SK-N-SH treated with all-trans-retinoic acid at 6 μM for 48 hours (cell line): ENCODE results near the gene NBEA.
A peak's percentile ranks its signal among the peaks of the same experiment; 100 is the strongest.

Source experiments
- ATAC-seq: fragments of 200-7000 bp; cut with Tn5 transposase; 3 replicates; pipeline ENCODE4 v1.9.1; 2020; ENCODE audit warnings: mild to moderate bottlenecking, moderate library complexity
- ARNTL ChIP-seq: fragments of 450-650 bp; formaldehyde crosslinking; IDR thresholded peaks from 2 replicates; pipeline ENCODE4 v1.5.0; 2020; ENCODE audit warnings: low read depth, mild to moderate bottlenecking, moderate library complexity, borderline replicate concordance
- CSDC2 ChIP-seq: fragments of 250-450 bp; sonication (Bioruptor Pico); IDR thresholded peaks from 2 replicates; pipeline ENCODE4 v1.5.0; 2020; ENCODE audit warnings: mild to moderate bottlenecking, moderate library complexity
- CSRNP3 ChIP-seq: fragments of 250-450 bp; sonication (Bioruptor Pico); IDR thresholded peaks from 2 replicates; pipeline ENCODE4 v1.5.1; 2021; ENCODE audit warnings: mild to moderate bottlenecking, moderate library complexity
- ESRRG ChIP-seq: fragments of 250-450 bp; sonication (Bioruptor Pico); IDR thresholded peaks from 2 replicates; pipeline ENCODE4 v1.6.1; 2021; ENCODE audit warnings: mild to moderate bottlenecking
- GLIS3 ChIP-seq: fragments of 250-450 bp; sonication (Bioruptor Pico); IDR thresholded peaks from 2 replicates; pipeline ENCODE4 v1.5.0; 2020; ENCODE audit warnings: mild to moderate bottlenecking, moderate library complexity
- ISL1 ChIP-seq: fragments of 250-450 bp; sonication (Bioruptor Pico); IDR thresholded peaks from 2 replicates; pipeline ENCODE4 v2.1.2; 2022; ENCODE audit warnings: mild to moderate bottlenecking, moderate library complexity
- OSR1 ChIP-seq: fragments of 250-450 bp; sonication (Bioruptor Pico); IDR thresholded peaks from 2 replicates; pipeline ENCODE4 v1.8.0; 2022; ENCODE audit warnings: moderate library complexity, mild to moderate bottlenecking, inconsistent platforms
- PATZ1 ChIP-seq: fragments of 250-450 bp; sonication (Bioruptor Pico); IDR thresholded peaks from 2 replicates; pipeline ENCODE4 v1.8.0; 2020; ENCODE audit warnings: mild to moderate bottlenecking, moderate library complexity, borderline replicate concordance
- POU6F1 ChIP-seq: fragments of 250-450 bp; sonication (Bioruptor Pico); IDR thresholded peaks from 2 replicates; pipeline ENCODE4 v1.8.0; 2021; ENCODE audit warnings: low read depth, mild to moderate bottlenecking, moderate library complexity, borderline replicate concordance
- PPARA ChIP-seq: fragments of 250-450 bp; sonication (Bioruptor Pico); IDR thresholded peaks from 2 replicates; pipeline ENCODE4 v1.5.0; 2020; ENCODE audit warnings: mild to moderate bottlenecking, borderline replicate concordance
- RARB ChIP-seq: fragments of 250-450 bp; sonication (Bioruptor Pico); IDR thresholded peaks from 2 replicates; pipeline ENCODE4 v1.8.0; 2021; ENCODE audit warnings: mild to moderate bottlenecking, moderate library complexity
- SNAI2 ChIP-seq: fragments of 250-450 bp; sonication (Bioruptor Pico); IDR thresholded peaks from 2 replicates; pipeline ENCODE4 v1.5.0; 2020; ENCODE audit warnings: mild to moderate bottlenecking, moderate library complexity
- TCF4 ChIP-seq: fragments of 250-450 bp; sonication (Bioruptor Pico); IDR thresholded peaks from 2 replicates; pipeline ENCODE4 v1.8.0; 2021; ENCODE audit warnings: mild to moderate bottlenecking, moderate library complexity, borderline replicate concordance
- TOX ChIP-seq: fragments of 250-450 bp; sonication (Bioruptor Pico); IDR thresholded peaks from 2 replicates; pipeline ENCODE4 v1.8.0; 2021; ENCODE audit warnings: mild to moderate bottlenecking, moderate library complexity, borderline replicate concordance
- TSHZ2 ChIP-seq: fragments of 250-450 bp; sonication (Bioruptor Pico); IDR thresholded peaks from 2 replicates; pipeline ENCODE4 v1.5.0; 2020; ENCODE audit warnings: mild to moderate bottlenecking, moderate library complexity
- ZC3H10 ChIP-seq: fragments of 250-450 bp; sonication (Bioruptor Pico); IDR thresholded peaks from 2 replicates; pipeline ENCODE4 v1.5.1; 2021; ENCODE audit warnings: mild to moderate bottlenecking, moderate library complexity
- ZFP3 ChIP-seq: fragments of 250-450 bp; sonication (Bioruptor Pico); IDR thresholded peaks from 2 replicates; pipeline ENCODE4 v1.5.0; 2020; ENCODE audit warnings: mild to moderate bottlenecking, moderate library complexity
- ZFP30 ChIP-seq: fragments of 450-650 bp; formaldehyde crosslinking; IDR thresholded peaks from 2 replicates; pipeline ENCODE4 v1.5.0; 2022; ENCODE audit warnings: mild to moderate bottlenecking, moderate library complexity
- ZNF565 ChIP-seq: fragments of 450-650 bp; formaldehyde crosslinking; conservative IDR thresholded peaks from 2 replicates; pipeline ENCODE4 v1.5.0; 2020; ENCODE audit warnings: low read depth, mild to moderate bottlenecking, moderate library complexity
- ZNF70 ChIP-seq: fragments of 450-650 bp; formaldehyde crosslinking; IDR thresholded peaks from 2 replicates; pipeline ENCODE4 v1.5.0; 2020; ENCODE audit warnings: mild to moderate bottlenecking, moderate library complexity
- ZNF8 ChIP-seq: fragments of 450-650 bp; formaldehyde crosslinking; IDR thresholded peaks from 2 replicates; pipeline ENCODE4 v1.5.0; 2020; ENCODE audit warnings: mild to moderate bottlenecking, moderate library complexity
- TF ChIP-seq, protein P1 (sequence below): fragments of 250-450 bp; sonication (Bioruptor Pico); IDR thresholded peaks from 2 replicates; pipeline ENCODE4 v1.5.1; 2020; ENCODE audit warnings: low read depth, mild to moderate bottlenecking, moderate library complexity

NBEA gene

GRCh38 chr13:35225582-35225981 lies 283.5 kb downstream of the NBEA start:
- ATAC-seq, result peak; percentile 47; the same call in 1 of the 3 replicates
- TF ChIP-seq SNAI2 (CRISPR knock-in tag), result no peak
- TF ChIP-seq, all 23 proteins: peak for 0

DNA sequence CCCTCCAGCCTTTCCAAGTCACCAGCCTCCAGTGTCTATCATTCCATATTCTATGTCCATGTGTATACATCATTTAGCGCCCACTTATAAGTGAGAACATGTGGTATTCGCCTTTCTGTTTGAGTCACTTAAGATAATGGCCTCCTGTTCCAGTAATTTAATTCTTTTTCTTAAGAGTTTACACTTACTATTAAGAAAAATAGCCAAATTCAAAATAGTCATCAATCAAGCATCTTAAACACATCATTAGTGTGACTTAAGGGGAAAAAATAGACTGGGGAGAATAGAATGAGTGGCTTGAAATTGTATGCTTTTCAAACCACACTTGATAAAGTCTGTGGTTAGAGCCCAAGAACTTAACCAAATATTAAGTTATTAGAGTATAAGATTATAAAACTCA lies 286.5 kb downstream of the NBEA start:
- TF ChIP-seq OSR1 (CRISPR knock-in tag), result no peak
- TF ChIP-seq, all 23 proteins: peak for 0
- no peak for ATAC-seq

GRCh38 chr13:35231426-35231825 lies 289.4 kb downstream of the NBEA start:
- ATAC-seq, result no peak
- TF ChIP-seq ISL1 (CRISPR knock-in tag) (no peak), ZNF70 (no peak), ZNF8 (no peak), TSHZ2 (CRISPR knock-in tag) (no peak), GLIS3 (CRISPR knock-in tag) (no peak), ZFP30 (CRISPR knock-in tag) (no peak), RARB (CRISPR knock-in tag) (no peak), CSRNP3 (CRISPR knock-in tag) (no peak), PPARA (no peak), CSDC2 (CRISPR knock-in tag) (no peak), ARNTL (no peak), ZC3H10 (CRISPR knock-in tag) (no peak), SNAI2 (CRISPR knock-in tag) (no peak), ZNF565 (no peak), TCF4 (CRISPR knock-in tag) (no peak), ZFP3 (CRISPR knock-in tag) (no peak), OSR1 (CRISPR knock-in tag) (no peak), TOX (no peak)
- TF ChIP-seq, protein P1, sequence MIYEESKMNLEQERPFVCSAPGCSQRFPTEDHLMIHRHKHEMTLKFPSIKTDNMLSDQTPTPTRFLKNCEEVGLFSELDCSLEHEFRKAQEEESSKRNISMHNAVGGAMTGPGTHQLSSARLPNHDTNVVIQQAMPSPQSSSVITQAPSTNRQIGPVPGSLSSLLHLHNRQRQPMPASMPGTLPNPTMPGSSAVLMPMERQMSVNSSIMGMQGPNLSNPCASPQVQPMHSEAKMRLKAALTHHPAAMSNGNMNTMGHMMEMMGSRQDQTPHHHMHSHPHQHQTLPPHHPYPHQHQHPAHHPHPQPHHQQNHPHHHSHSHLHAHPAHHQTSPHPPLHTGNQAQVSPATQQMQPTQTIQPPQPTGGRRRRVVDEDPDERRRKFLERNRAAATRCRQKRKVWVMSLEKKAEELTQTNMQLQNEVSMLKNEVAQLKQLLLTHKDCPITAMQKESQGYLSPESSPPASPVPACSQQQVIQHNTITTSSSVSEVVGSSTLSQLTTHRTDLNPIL, result no peak

DNA sequence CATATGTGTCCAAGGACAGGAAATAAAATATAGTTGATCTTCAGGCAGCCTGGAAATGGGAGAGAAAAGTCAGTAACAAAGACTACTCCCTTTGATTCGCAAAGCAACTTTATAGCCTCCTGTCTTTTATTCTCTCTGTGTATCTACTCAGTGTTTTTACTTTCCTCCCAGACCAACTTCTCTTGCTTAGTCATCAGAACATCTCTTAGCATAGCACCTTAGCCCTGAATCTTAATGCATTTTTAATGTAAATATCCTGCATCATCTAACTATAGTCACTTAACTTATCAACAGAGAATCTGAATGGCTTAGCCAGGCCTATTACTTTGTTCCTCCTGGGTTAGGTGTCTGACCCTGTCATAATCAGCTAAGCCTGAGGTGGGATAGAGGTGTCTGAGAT lies 296.2 kb downstream of the NBEA start:
- ATAC-seq, result no peak
- TF ChIP-seq ESRRG (CRISPR knock-in tag) (no peak), CSRNP3 (CRISPR knock-in tag) (no peak), POU6F1 (CRISPR knock-in tag) (no peak), TCF4 (CRISPR knock-in tag) (no peak), TOX (no peak), ZNF565 (no peak), PATZ1 (CRISPR knock-in tag) (no peak)
